Measurements from ENCODE around the gene RNF141. TPM values are rescaled to one million over a fixed set of nuclear protein-coding genes. Genes with fewer than 3 reads are reported as not detected.

The RNF141 gene
- total and polyA plus RNA-seq, 2 of the 13 experiments (the other 11 are each of a cell fraction or from before 2014, with no cell fraction given) = 9.3 to 22.4 TPM

DNA sequence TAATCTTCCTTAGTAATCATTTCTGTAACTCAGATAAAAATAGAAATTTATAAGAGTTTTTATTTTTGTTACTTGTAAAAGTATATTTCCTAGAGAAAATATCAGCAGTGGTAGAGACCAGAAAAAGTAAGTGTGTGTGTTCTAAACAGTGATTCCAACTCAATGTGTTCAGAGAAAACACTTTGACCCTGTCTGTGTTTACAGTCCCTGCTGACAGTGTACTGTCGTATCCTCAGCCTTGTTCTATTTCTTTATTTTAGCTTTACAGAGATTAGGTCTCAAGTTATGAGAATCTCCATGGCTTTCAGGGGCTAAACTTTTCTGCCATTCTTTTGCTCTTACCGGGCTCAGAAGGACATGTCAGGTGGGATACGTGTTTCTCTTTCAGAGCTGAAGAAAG is 17.3 kb upstream of the RNF141 start (continued):
- TF ChIP-seq, protein P1, sequence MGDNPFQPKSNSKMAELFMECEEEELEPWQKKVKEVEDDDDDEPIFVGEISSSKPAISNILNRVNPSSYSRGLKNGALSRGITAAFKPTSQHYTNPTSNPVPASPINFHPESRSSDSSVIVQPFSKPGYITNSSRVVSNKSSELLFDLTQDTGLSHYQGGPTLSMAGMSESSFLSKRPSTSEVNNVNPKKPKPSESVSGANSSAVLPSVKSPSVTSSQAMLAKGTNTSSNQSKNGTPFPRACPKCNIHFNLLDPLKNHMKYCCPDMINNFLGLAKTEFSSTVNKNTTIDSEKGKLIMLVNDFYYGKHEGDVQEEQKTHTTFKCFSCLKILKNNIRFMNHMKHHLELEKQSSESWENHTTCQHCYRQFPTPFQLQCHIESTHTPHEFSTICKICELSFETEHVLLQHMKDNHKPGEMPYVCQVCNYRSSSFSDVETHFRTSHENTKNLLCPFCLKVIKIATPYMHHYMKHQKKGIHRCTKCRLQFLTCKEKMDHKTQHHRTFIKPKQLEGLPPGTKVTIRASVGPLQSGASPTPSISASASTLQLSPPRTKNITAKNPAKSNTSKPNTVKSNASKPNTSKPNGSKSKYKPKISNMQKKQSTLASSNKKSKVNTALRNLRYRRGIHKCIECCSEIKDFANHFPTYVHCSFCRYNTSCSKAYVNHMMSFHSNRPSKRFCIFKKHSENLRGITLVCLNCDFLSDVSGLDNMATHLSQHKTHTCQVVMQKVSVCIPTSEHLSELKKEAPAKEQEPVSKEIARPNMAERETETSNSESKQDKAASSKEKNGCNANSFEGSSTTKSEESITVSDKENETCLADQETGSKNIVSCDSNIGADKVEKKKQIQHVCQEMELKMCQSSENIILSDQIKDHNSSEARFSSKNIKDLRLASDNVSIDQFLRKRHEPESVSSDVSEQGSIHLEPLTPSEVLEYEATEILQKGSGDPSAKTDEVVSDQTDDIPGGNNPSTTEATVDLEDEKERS (CRISPR knock-in tag; IDR thresholded peaks at IDR 0.05) = no peak
- no peak for TF ChIP-seq PHB2 (IDR thresholded peaks at IDR 0.05; ENCODE audit: partially characterized antibody)

DNA sequence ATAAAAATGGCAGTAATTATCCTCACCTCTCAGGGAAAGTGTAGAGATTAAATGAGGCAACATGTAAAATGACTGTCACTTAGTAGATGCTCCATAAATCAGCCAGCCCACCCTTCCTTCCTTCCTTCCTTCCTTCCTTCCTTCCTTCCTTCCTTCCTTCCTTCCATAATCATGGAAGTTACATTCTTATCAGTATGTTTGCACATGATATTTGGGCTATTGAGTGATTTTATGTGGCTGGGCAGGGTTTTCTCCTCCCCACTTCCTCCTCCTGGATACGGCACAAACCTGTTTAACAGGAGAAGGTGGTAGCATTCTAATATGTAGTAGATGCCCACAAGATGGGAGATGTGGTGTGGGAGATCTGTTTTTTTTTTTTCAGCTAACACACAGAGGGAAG is 15.6 kb upstream of the RNF141 start:
- Histone ChIP-seq H3K36me3 (replicated peaks in 1 of 2; ENCODE audit: control insufficient read depth in 1 of 2, insufficient read depth in 2 of 2, low read length in 2 of 2) (no peaks in the 10 kb centered on the region), H3K9ac (ENCODE audit: insufficient read depth, low read depth, low read length) (no peak overlapping the region), H2AFZ (ENCODE audit: low read length) (no peak overlapping the region), H3K4me1 (ENCODE audit: insufficient read depth, low read length) (peaks cover under 1% of the 10 kb centered on the region; the same call in 1 of the 2 replicates), H3K27ac (ENCODE audit: extremely low read length, insufficient read depth, low read length) (no peak overlapping the region), H3K9me3 (ENCODE audit: low read length) (peaks cover 7% of the 10 kb centered on the region; the same call in 1 of the 2 replicates), H3K79me2 (ENCODE audit: insufficient read depth, low read length) (no peaks in the 10 kb centered on the region), H3K4me2 (ENCODE audit: low read depth, low read length) (no peak overlapping the region), H4K20me1 (ENCODE audit: insufficient read depth, low read length) (no peaks in the 10 kb centered on the region), H3K27me3 (ENCODE audit: control insufficient read depth in 1 of 2, insufficient read depth in 2 of 2, low read length in 2 of 2) (0 out of 5 replicates have a peak, but pooled peaks cover 0 to 6% of the 10 kb centered on the region in 2 experiments), H3K4me3 (replicated peaks in 1 of 3; ENCODE audit: insufficient read depth in 1 of 3, low read depth in 2 of 3, low read length in 3 of 3) (no peak overlapping the region)
- FAIRE-seq (no peak), ATAC-seq (no peak), DNase-seq (ENCODE audit: low spot score) (no peak)
- no TSS peak for BruUV-seq (replicated peaks)
- in situ Hi-C loops (cut with HindIII; ENCODE audit: extremely low pct_ligation_motif_present, low pct_unique_long_range_greater_than_20kb) = no loop called here
- intact Hi-C loops (cut with micrococcal nuclease; ENCODE audit: unreplicated experiment) = no loop called here
- ChIA-PET POLR2A (no interaction called here), CTCF (ENCODE audit: low intra/inter-chr PET ratio, low total read pairs) (no interaction called here)
- WGBS (ENCODE audit: low lambda C conversion rate) = 35% methylated on average over 1 of the region's 1 CpG
- TF ChIP-seq ZNF101 (CRISPR knock-in tag; IDR thresholded peaks at IDR 0.05; ENCODE audit: borderline replicate concordance, low read depth) (no peak), ZNF256 (CRISPR knock-in tag; conservative IDR thresholded peaks at IDR 0.05) (no peak), NR2C2 (CRISPR knock-in tag; IDR thresholded peaks at IDR 0.05; ENCODE audit: borderline replicate concordance) (no peak), ZNF451 (CRISPR knock-in tag; IDR thresholded peaks at IDR 0.05) (no peak)
- TF ChIP-seq, protein P2, sequence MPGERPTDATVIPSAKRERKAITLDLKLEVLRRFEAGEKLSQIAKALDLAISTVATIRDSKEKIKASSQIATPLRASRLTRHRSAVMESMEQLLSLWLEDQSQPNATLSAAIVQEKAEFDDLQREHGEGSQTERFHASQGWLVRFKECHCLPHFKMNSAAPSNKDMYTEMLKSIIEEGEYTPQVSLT (CRISPR knock-in tag; IDR thresholded peaks at IDR 0.05; ENCODE audit: borderline replicate concordance, low read depth) = no peak
- TF ChIP-seq, protein P3, sequence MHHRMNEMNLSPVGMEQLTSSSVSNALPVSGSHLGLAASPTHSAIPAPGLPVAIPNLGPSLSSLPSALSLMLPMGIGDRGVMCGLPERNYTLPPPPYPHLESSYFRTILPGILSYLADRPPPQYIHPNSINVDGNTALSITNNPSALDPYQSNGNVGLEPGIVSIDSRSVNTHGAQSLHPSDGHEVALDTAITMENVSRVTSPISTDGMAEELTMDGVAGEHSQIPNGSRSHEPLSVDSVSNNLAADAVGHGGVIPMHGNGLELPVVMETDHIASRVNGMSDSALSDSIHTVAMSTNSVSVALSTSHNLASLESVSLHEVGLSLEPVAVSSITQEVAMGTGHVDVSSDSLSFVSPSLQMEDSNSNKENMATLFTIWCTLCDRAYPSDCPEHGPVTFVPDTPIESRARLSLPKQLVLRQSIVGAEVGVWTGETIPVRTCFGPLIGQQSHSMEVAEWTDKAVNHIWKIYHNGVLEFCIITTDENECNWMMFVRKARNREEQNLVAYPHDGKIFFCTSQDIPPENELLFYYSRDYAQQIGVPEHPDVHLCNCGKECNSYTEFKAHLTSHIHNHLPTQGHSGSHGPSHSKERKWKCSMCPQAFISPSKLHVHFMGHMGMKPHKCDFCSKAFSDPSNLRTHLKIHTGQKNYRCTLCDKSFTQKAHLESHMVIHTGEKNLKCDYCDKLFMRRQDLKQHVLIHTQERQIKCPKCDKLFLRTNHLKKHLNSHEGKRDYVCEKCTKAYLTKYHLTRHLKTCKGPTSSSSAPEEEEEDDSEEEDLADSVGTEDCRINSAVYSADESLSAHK (CRISPR knock-in tag; IDR thresholded peaks at IDR 0.05; ENCODE audit: borderline replicate concordance) = no peak
- TF ChIP-seq, protein P4, sequence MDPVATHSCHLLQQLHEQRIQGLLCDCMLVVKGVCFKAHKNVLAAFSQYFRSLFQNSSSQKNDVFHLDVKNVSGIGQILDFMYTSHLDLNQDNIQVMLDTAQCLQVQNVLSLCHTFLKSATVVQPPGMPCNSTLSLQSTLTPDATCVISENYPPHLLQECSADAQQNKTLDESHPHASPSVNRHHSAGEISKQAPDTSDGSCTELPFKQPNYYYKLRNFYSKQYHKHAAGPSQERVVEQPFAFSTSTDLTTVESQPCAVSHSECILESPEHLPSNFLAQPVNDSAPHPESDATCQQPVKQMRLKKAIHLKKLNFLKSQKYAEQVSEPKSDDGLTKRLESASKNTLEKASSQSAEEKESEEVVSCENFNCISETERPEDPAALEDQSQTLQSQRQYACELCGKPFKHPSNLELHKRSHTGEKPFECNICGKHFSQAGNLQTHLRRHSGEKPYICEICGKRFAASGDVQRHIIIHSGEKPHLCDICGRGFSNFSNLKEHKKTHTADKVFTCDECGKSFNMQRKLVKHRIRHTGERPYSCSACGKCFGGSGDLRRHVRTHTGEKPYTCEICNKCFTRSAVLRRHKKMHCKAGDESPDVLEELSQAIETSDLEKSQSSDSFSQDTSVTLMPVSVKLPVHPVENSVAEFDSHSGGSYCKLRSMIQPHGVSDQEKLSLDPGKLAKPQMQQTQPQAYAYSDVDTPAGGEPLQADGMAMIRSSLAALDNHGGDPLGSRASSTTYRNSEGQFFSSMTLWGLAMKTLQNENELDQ (CRISPR knock-in tag; IDR thresholded peaks at IDR 0.05; ENCODE audit: borderline replicate concordance) = no peak
- TF ChIP-seq, protein P5, sequence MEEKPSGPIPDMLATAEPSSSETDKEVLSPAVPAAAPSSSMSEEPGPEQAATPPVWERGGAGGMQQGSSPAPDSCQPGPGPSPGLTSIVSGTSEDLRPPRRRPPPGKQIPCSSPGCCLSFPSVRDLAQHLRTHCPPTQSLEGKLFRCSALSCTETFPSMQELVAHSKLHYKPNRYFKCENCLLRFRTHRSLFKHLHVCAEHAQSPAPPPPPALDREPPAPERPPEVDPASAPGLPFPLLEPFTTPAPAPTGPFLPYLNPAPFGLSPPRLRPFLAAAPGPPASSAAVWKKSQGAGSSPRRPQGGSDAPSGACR (CRISPR knock-in tag; IDR thresholded peaks at IDR 0.05) = no peak
- TF ChIP-seq, protein P6, sequence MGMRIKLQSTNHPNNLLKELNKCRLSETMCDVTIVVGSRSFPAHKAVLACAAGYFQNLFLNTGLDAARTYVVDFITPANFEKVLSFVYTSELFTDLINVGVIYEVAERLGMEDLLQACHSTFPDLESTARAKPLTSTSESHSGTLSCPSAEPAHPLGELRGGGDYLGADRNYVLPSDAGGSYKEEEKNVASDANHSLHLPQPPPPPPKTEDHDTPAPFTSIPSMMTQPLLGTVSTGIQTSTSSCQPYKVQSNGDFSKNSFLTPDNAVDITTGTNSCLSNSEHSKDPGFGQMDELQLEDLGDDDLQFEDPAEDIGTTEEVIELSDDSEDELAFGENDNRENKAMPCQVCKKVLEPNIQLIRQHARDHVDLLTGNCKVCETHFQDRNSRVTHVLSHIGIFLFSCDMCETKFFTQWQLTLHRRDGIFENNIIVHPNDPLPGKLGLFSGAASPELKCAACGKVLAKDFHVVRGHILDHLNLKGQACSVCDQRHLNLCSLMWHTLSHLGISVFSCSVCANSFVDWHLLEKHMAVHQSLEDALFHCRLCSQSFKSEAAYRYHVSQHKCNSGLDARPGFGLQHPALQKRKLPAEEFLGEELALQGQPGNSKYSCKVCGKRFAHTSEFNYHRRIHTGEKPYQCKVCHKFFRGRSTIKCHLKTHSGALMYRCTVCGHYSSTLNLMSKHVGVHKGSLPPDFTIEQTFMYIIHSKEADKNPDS (CRISPR knock-in tag; IDR thresholded peaks at IDR 0.05) = no peak
